ENCODE measurements around the gene OSBPL10. TPM values are rescaled to one million over a fixed set of nuclear protein-coding genes. Genes with fewer than 3 reads are reported as not detected.
"Not testable (repeated sequence)": the region's sequence is repeated elsewhere in the genome, so short reads cannot be mapped to it uniquely, and the experiment has no call there.

OSBPL10 gene
- polyA plus RNA-seq, 3 donors from 2014 or later: 0.19 to 0.50 TPM; not detected in 1

- not testable (repeated sequence) for H3K9me3 Mint-ChIP-seq; H3K36me3 Mint-ChIP-seq; DNase-seq; H3K4me3 Mint-ChIP-seq; H3K4me1 Mint-ChIP-seq; H3K27me3 Mint-ChIP-seq (ENCODE audit: low read depth in 3 of 3); H3K27ac Mint-ChIP-seq
Observed at GRCh38 chr3:31689523-31689922, 291.5 kb downstream of the OSBPL10 start.

DNA sequence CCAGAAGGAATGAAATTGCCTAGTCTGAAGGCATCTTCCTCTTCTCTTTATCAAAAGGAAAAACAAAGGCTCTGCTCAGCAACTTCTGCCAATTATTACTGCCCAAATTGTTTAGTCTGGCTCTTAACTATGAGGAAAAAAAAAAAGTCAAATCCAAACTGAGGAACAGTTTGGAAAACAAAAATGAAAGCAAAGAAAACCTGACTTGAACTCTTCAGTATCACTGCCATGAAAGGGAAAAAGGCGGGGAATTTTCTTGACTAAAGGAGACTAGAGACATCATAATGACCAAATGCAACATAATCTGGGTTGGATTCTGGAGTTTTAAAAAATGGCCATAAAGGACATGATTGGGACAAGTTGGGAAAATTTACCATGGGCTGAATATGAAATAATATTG is 292.1 kb downstream of the OSBPL10 start:
- peaks cover 0 to 9% (median 2%) of the 10 kb centered on the region in 3 donors for H3K27me3 Mint-ChIP-seq (ENCODE audit: low read depth in 3 of 3)
- no peak overlapping the region for H3K27ac Mint-ChIP-seq
- no peak for DNase-seq
- no peaks in the 10 kb centered on the region for H3K36me3 Mint-ChIP-seq
- no peaks in the 10 kb centered on the region for H3K4me1 Mint-ChIP-seq
- no peak overlapping the region for H3K4me3 Mint-ChIP-seq
- H3K9me3 Mint-ChIP-seq: peaks cover 0 to 3% (median 0%) of the 10 kb centered on the region in 6 donors

DNA sequence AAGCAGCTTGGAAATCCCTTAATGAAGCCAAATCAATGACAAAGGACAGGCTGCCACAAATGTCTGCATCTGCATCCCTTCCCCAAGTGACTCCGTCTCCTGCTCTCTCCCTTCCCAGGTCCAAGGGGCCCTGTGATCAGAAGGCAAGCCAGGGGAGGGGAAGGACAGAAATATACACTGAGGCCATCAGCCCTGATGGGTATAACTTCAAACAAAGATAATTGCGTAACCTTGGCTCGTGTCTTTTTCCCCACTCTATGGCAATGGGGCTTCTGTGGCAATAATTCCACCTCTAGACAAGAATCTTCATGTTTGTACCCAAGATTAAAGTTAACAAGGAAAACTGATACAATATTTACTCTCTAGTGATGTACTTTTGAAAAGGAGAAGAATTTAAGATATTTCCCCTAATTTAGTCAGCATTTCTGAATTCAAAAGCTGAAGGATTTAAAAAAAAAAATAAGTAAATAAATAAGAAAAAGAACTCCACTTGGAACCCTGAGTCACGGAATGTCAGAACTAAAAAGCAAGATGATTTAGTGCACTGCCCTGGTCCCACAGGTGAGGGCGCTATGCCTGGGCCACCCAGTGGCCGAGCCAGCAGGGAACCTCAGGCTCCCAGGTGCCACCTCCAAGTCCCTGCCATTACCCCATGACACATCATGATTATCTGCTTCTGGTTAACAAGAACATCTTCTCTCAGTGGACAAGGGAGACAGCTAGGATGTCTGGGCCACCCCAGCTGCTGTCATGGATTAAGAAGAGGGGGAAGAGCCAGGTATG is 293.9 kb downstream of the OSBPL10 start:
- H3K4me3 Mint-ChIP-seq: no peak overlapping the region
- H3K27me3 Mint-ChIP-seq (ENCODE audit: low read depth in 3 of 3): peaks cover 0 to 12% (median 2%) of the 10 kb centered on the region in 3 donors
- no peak overlapping the region for H3K27ac Mint-ChIP-seq
- DNase-seq: no peak
- no peaks in the 10 kb centered on the region for H3K4me1 Mint-ChIP-seq
- H3K36me3 Mint-ChIP-seq: peaks cover 0 to 4% (median 0%) of the 10 kb centered on the region in 3 donors
- peaks cover 0 to 3% (median 0%) of the 10 kb centered on the region in 6 donors for H3K9me3 Mint-ChIP-seq

DNA sequence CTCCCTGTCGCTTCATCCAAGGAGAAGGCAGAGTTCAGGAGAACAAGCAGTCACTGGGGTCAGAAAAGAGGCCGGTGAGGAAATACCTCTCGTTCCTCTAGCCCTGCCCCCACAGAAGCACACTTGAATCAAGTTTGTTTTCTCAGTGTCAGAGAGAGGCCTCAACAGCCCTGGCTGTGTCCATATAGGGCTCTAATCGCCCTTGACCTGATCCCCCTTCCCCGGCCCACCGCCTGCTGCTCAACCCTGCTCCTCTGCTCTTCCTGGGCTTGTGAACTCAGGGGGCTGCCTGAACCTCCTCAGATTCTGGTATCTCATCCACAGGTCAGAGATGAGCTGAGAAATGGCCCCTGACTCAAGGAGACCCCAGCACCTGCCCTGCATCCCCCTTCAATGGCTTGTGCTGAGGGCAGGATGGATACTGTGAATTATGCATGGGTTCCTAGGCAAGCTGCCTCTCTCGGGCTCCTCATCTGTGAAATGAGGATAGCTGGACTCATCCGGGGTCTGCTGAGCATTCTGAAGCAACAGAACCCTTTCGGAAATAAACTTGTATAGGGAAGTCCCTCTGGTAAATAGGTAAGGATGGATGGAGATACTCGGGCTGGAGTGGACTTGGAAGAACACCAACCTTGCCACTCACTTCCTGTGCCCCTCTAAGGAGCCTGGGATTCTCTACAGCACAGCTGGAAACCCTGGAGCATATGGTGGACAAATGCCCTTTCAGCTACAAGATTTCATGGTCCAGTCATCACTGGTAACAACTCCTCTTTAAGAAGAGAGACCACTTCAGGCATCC is 300.8 kb downstream of the OSBPL10 start:
- no peak for DNase-seq
- Mint-ChIP-seq H3K4me3 (no peak overlapping the region), H3K27me3 (ENCODE audit: low read depth in 3 of 3) (peaks cover 2 to 5% (median 2%) of the 10 kb centered on the region in 3 donors), H3K4me1 (no peaks in the 10 kb centered on the region), H3K9me3 (peaks cover 0 to 1% (median 0%) of the 10 kb centered on the region in 6 donors), H3K36me3 (peaks cover 0 to 4% (median 0%) of the 10 kb centered on the region in 3 donors), H3K27ac (no peak overlapping the region)

GRCh38 chr3:31676556-31676955 is 304.5 kb downstream of the OSBPL10 start:
- Mint-ChIP-seq H3K27me3 (ENCODE audit: low read depth in 3 of 3) (peaks cover 0 to 2% (median 2%) of the 10 kb centered on the region in 3 donors), H3K27ac (no peak overlapping the region), H3K4me1 (no peaks in the 10 kb centered on the region), H3K9me3 (peaks cover 0 to 1% (median 0%) of the 10 kb centered on the region in 6 donors), H3K36me3 (no peaks in the 10 kb centered on the region), H3K4me3 (no peak overlapping the region)
- no peak for DNase-seq

GRCh38 chr3:31673950-31674349 is 307.1 kb downstream of the OSBPL10 start:
- Mint-ChIP-seq H3K4me1 (no peaks in the 10 kb centered on the region), H3K4me3 (no peak overlapping the region), H3K27ac (no peak overlapping the region), H3K9me3 (peaks cover 0 to 1% (median 0%) of the 10 kb centered on the region in 6 donors), H3K36me3 (no peaks in the 10 kb centered on the region), H3K27me3 (ENCODE audit: low read depth in 3 of 3) (peaks cover 0 to 2% (median 0%) of the 10 kb centered on the region in 3 donors)
- no peak for DNase-seq

- Mint-ChIP-seq H3K4me3 (no peak overlapping the region), H3K36me3 (no peaks in the 10 kb centered on the region), H3K27ac (no peak overlapping the region), H3K9me3 (no peaks in the 10 kb centered on the region), H3K27me3 (ENCODE audit: low read depth in 3 of 3) (peaks cover 0 to 2% (median 0%) of the 10 kb centered on the region in 3 donors), H3K4me1 (no peaks in the 10 kb centered on the region)
- DNase-seq: no peak
Observed at GRCh38 chr3:31671976-31672375, 309.1 kb downstream of the OSBPL10 start.

- Mint-ChIP-seq H3K4me3 (no peak overlapping the region), H3K9me3 (no peaks in the 10 kb centered on the region), H3K4me1 (no peaks in the 10 kb centered on the region), H3K27ac (no peak overlapping the region), H3K27me3 (ENCODE audit: low read depth in 3 of 3) (peaks cover 0 to 2% (median 0%) of the 10 kb centered on the region in 3 donors), H3K36me3 (no peaks in the 10 kb centered on the region)
- no peak for DNase-seq
Observed at GRCh38 chr3:31671451-31671850, 309.6 kb downstream of the OSBPL10 start.

GRCh38 chr3:31670722-31671121 is 310.3 kb downstream of the OSBPL10 start:
- no peaks in the 10 kb centered on the region for H3K9me3 Mint-ChIP-seq
- no peaks in the 10 kb centered on the region for H3K4me1 Mint-ChIP-seq
- H3K27me3 Mint-ChIP-seq (ENCODE audit: low read depth in 3 of 3): no peaks in the 10 kb centered on the region
- H3K36me3 Mint-ChIP-seq: no peaks in the 10 kb centered on the region
- H3K4me3 Mint-ChIP-seq: no peak overlapping the region
- no peak overlapping the region for H3K27ac Mint-ChIP-seq
- no peak for DNase-seq

- DNase-seq: no peak
- Mint-ChIP-seq H3K27me3 (ENCODE audit: low read depth in 3 of 3) (peaks cover 0 to 2% (median 0%) of the 10 kb centered on the region in 3 donors), H3K4me3 (no peak overlapping the region), H3K9me3 (no peaks in the 10 kb centered on the region), H3K4me1 (no peaks in the 10 kb centered on the region), H3K36me3 (no peaks in the 10 kb centered on the region), H3K27ac (no peak overlapping the region)
Observed at GRCh38 chr3:31670136-31670535, 310.9 kb downstream of the OSBPL10 start.

DNA sequence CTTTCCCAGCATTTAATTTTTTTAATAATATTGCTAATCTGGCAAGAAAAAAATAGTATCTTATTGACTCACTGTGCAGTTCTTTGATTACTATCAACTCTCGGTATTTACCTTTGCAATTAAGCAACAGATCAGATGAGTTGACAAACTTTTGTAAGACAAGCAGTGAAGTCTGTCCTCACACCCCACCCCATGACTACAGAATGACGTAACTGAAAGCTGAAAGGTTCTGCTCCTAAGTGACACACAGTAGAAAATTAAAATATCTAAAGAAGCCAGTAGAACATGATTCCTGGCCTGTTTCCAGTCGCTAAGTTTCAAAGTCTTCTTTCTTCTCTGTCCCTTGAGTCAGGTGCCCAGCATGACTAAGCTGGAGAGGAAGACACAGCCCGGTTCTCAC is 312.8 kb downstream of the OSBPL10 start:
- H3K27me3 Mint-ChIP-seq (ENCODE audit: low read depth in 3 of 3): peaks cover 0 to 2% (median 0%) of the 10 kb centered on the region in 3 donors
- no peak overlapping the region for H3K27ac Mint-ChIP-seq

DNA sequence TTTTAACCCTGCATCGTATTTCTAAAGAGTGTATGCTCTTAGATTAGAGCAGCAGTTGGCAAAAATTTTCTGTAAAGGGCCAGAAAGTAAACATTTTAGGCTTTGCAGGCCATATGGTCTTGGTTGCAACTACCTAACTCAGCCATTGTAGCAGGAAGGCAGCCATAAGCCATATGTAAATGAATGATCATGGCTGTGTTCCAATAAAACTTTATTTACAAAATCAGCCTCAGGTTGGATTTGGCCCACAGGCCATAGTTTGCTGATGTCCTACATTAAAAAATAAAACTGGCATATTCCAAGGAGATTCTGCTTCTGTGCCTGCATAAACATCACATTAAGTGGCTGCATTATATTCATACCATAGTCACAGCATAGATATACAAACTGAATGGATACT is 313.5 kb downstream of the OSBPL10 start:
- Mint-ChIP-seq H3K4me1 (no peaks in the 10 kb centered on the region), H3K4me3 (no peak overlapping the region), H3K9me3 (no peaks in the 10 kb centered on the region), H3K36me3 (no peaks in the 10 kb centered on the region), H3K27me3 (ENCODE audit: low read depth in 3 of 3) (peaks cover 0 to 2% (median 0%) of the 10 kb centered on the region in 3 donors), H3K27ac (no peak overlapping the region)
- DNase-seq: no peak

More for the DNA sequence above, 312.8 kb downstream of the OSBPL10 start:
- Mint-ChIP-seq H3K9me3 (no peaks in the 10 kb centered on the region), H3K4me3 (no peak overlapping the region), H3K36me3 (no peaks in the 10 kb centered on the region), H3K4me1 (no peaks in the 10 kb centered on the region)
- DNase-seq: no peak

DNA sequence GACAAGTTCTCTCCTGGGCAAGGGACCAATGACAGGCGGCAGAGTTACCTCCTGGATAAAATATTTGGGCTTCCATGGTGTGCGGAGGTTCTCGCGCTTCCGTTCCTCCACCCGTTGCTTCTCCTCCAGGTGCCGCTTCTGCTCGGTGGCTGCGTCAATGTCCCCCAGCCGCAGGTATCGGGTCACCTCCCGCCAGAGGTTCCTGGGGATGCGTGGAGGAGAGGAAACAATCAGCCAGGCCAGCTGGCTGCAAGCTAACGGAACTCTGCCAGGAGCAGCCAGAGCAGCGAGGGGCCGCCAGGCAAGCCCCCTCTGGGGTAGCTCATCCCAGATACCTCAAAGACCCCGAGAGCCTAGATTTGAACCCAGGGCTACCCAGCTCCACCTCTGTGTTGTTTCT is 317.0 kb downstream of the OSBPL10 start:
- Mint-ChIP-seq H3K9me3 (peaks cover under 1 to 21% (median 4%) of the 10 kb centered on the region in 6 donors), H3K27ac (no peak overlapping the region), H3K36me3 (no peaks in the 10 kb centered on the region), H3K27me3 (ENCODE audit: low read depth in 3 of 3) (peaks cover 0 to 3% (median 0%) of the 10 kb centered on the region in 3 donors), H3K4me1 (no peaks in the 10 kb centered on the region), H3K4me3 (no peak overlapping the region)
- DNase-seq: no peak

DNA sequence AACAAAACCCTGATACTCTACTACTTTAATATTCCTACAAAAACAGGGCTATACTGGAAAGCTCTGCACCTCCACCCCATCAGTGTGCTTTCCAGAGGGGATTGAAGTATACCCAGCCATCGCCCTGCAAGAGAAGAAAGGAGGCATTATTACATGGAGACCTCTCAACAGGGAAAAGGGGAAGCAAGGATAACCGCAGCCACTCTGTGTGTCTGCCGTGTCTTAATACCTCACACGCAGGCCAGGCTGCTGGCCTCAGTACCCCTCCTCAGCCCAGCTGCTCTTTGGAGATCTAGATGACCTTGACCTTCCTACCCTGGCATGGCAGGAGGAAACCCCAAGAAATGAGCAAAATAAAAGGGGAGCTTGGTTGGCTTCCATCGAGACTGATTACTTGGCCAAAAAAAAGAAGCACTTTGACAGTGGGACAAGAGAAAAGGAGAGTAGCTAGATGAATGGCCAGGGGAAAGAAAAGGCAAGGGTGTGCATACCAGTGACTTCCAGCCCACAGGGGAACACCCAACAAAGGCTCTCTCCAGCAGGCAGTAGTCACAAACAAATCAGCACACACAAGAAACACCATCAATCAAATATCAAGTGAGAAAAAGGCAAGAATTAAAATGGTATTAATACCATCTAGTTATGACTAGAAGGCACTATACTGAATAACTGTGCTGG is 318.9 kb downstream of the OSBPL10 start:
- peaks cover 0 to 3% (median 0%) of the 10 kb centered on the region in 3 donors for H3K27me3 Mint-ChIP-seq (ENCODE audit: low read depth in 3 of 3)
- no peak overlapping the region for H3K4me3 Mint-ChIP-seq
- H3K9me3 Mint-ChIP-seq: peaks cover 12 to 40% (median 20%) of the 10 kb centered on the region in 6 donors
- H3K4me1 Mint-ChIP-seq: no peaks in the 10 kb centered on the region
- no peak for DNase-seq
- H3K36me3 Mint-ChIP-seq: peaks cover 3 to 8% (median 5%) of the 10 kb centered on the region in 3 donors
- H3K27ac Mint-ChIP-seq: no peak overlapping the region

Data from immature natural killer cell (primary cell).